Left ventricle myocardium superior (tissue), 1 donor: ENCODE measurements around the gene FNBP1L. TPM values are rescaled to one million over a fixed set of nuclear protein-coding genes. Genes with fewer than 3 reads are reported as not detected.
A peak's percentile ranks its signal among the peaks of the same experiment; 100 is the strongest.
"Not testable (repeated sequence)": the region's sequence is repeated elsewhere in the genome, so short reads cannot be mapped to it uniquely, and the experiment has no call there.

Experiments used
- ATAC-seq: fragments of 200-7000 bp; cut with Tn5 transposase; one replicate; pipeline ENCODE4 v1.9.1; 2020; ENCODE audit warnings: mild to moderate bottlenecking, moderate library complexity
- DNase-seq: peaks from one replicate; pipeline ENCODE4 v3.0.0-alpha.2; 2020
- intact Hi-C: fragments of 100-400 bp; cut with micrococcal nuclease; formaldehyde crosslinking; loops from one replicate; pipeline ENCODE4 v1.11.0; 2022
- total RNA-seq: library from RNA; stranded (reverse); fragmentation: NEBNext Ultra II Directional; extraction: Animal tissue kit (Norgen Biotek cat#: 25700); gene quantifications from one replicate; pipeline ENCODE4 v1.2.1, GENCODE V29; 2021
- donor health status: DM: no; HTN: yes; CAD: no; lungs with severe emphysema.

FNBP1L gene
- total RNA-seq, 1 donor from 2014 or later = 23.6 TPM

DNA sequence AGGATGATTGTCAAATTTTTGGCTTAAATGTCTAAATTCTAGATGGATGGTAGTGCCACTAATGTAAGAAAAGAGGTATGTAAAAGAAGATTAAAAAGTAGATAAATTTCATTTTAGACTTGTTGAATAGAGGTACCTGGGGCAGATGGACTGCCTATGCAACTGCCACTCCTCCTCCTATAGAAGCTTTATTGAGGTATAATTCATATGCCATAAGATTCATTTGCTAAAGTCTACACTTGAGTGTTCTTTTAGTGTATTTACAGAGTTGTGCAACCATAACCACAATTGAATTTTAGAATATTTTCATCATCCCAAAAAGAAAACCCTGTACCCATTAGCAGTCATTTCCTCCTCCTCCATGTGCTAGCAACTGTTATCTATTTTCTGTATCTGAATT, 70.6 kb downstream of the FNBP1L start:
- ATAC-seq (no peak), DNase-seq (no peak)
- intact Hi-C loops = no loop called here

- intact Hi-C loops = no loop called here
- ATAC-seq (no peak), DNase-seq (no peak)
Observed at GRCh38 chr1:93519199-93519829, 71.4 kb downstream of the FNBP1L start.

DNA sequence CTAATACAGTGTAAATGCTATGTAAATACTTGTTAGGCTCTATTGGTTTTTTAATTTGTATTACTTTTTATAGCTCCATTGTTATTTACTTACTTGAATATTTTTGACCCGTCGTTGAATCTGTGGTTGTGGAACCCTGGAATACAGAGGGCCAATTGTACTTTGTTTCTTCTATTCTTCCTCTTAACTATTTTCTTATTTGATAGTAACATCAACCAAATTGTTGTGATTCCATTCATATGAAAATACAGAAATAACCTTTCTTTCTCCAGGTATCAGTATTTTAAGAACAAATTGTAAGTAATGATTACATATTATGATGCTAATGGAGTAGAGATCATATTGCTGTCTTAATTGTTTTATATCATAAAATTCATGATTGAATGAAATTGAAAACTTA, 73.7 kb downstream of the FNBP1L start:
- intact Hi-C loops = no loop called here
- no peak for ATAC-seq
- no peak for DNase-seq

DNA sequence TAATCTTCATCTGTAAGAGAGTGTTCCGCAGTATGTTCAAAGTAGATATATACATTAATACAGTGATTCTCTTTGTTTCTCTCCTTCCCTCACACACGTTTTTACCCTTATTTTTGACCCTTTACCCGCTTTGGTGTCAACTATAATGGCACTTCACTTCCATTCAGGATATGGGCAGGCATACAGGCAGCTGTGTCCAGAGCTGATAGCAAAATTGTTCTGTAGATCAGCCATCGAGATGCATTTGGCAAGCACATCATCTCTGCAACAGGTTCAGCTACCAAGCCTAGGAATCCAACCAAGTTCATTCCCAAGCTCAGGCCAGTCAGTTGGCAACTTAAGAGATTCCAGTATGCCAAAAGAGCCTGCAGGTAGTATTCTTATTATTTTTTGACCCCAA, 74.8 kb downstream of the FNBP1L start:
- intact Hi-C loops = no loop called here
- DNase-seq = no peak
- no peak for ATAC-seq

- no peak for DNase-seq
- no peak for ATAC-seq
- intact Hi-C loops = no loop called here
Observed at GRCh38 chr1:93525431-93525830, 77.5 kb downstream of the FNBP1L start.

- DNase-seq (no peak), ATAC-seq (no peak)
- intact Hi-C loops = no loop called here
Observed at GRCh38 chr1:93526431-93526830, 78.5 kb downstream of the FNBP1L start.

- DNase-seq (no peak), ATAC-seq (no peak)
- intact Hi-C loops = no loop called here
Observed at GRCh38 chr1:93528412-93528811, 80.5 kb downstream of the FNBP1L start.

- intact Hi-C loops = no loop called here
- DNase-seq (no peak), ATAC-seq (no peak)
Observed at GRCh38 chr1:93531193-93531592, 83.3 kb downstream of the FNBP1L start.

DNA sequence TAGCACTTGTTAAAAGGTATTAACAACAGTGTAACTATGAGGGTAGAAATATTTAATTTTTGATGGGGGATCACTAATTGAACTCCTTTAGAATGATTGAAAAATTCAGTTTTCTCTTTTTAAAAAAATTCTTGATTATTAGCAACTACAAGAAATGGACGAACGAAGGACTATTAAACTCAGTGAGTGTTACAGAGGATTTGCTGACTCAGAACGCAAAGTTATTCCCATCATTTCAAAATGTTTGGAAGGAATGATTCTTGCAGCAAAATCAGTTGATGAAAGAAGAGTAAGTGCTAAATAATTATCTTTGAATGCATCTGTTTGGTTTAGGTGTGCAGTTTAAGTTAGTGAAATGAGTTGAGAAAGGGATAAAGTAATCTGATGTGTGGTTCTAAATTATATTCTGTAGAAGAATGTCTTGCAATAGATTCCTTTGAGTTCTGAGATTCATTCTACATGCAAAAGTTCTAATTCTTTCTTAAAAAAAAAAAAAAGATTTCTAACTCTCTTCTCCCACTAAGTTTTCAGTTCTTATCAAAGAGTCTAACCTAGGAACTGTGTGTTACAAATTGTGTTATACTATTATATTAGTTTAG, 85.0 kb downstream of the FNBP1L start:
- DNase-seq (no peak), ATAC-seq (no peak)
- intact Hi-C loops = no loop called here

DNA sequence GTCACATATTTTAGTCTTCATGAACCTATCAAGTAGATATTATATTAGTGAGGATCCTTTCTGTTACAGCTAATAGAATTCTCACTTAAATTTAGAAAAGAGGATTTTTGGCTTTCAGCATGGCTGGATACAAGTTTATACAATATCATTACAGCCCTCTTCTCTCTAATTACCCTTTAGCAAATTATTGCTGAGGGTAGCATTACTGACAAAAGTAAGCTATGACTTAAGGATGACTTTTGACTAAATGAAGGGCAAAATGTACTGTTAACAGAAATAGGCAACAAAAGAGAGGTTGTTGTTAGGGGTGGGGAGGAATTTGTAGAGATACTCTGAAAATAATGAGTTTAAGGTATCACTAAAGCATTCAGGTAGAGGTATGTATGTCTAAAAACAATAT, 85.8 kb downstream of the FNBP1L start:
- ATAC-seq (no peak), DNase-seq (no peak)
- intact Hi-C loops = no loop called here

GRCh38 chr1:93537396-93537795, 89.5 kb downstream of the FNBP1L start:
- ATAC-seq = no peak
- no peak for DNase-seq
- intact Hi-C loops = no loop called here

DNA sequence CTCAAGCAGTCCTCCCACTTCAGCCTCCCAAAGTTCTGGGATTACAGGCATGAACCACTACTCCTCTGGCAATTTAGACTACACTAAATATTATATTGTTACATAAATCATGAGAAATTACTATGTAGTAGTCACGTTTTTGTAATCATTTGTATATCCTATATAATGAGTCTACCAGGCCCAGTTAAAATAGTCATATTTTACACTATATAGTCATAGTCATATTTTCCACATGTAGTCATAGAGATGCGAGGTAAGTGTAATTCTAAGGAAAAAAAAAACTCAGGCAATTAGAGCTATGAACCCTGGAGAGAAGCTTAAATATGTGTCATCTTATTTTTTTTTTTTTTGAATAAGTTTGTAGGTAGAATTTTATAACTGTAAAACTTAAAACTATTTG, 90.0 kb downstream of the FNBP1L start:
- intact Hi-C loops = no loop called here
- ATAC-seq (no peak), DNase-seq (no peak)

DNA sequence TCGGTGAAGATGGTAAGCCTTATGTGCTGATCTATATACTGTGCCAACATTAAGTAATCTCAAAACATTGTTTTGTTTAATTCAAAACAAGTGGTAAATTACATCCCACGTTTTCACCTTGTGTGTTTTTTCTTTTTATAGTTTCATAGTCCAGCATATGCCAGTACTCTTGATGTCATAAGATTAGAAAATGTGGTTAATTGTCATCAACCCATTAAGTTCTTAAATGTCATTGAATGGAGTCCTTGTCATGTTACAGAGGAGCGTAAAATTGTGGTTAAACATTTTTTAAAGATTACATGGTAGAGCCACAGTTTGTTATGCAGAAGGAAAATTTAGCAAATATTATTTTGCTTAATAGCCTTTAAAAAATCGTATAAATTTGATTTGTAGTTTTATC, 93.1 kb downstream of the FNBP1L start:
- DNase-seq = no peak
- intact Hi-C loops = no loop called here
- no peak for ATAC-seq

DNA sequence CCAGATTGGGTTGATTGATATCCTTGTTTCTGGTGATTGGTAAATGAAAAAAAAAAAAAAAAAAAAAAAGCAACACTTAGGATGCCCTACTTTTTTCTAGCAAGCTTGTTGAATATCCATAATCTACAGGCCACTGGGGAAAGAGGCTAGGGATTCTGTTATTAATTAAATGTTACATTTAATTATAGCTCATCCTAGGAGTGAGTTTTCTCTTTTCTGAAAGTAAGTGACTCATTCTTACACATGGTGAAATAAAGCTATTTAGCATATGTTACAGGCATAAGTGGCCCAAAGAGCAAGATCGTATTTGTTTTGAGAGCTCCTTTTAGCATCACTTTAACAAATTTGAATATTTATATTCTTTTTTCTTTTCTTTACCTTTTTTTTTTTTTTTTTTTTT, 94.5 kb downstream of the FNBP1L start:
- DNase-seq (no peak), ATAC-seq (no peak)
- intact Hi-C loops = no loop called here

DNA sequence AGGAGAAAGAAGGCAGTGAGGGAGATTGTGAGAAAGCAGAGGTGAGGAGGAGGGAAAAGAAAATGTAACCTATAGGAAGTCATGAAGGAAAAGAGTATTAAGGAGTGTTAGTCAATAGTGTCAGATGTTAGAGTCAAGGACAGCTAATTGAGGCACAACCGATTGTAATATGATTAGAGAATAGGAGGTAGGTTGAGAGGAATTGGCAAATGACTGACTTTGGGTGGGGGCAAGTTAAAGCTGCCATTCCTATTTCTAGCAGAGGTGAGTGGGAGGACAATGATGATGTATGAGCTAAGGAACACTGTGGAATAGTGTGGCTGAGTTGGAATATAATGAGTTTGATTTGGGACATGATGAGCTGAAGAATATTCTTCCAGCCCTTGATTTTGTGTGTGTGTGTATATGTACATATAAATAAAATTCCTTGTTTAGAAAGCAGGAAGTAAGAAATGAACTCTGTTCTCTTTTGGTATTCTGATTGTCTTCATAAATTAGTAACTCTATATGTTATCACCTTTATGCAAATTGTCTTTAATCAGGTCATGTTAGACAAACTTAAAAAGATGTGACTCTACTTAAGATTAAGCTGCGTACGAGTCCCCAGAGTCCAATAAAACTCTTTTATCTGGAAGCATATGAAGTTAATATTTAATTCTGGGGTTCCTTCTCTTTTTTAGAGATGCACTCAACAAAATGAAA, 98.4 kb downstream of the FNBP1L start:
- intact Hi-C loops = no loop called here

GRCh38 chr1:93549131-93549530, 101.2 kb downstream of the FNBP1L start:
- intact Hi-C loops = no loop called here
- ATAC-seq (no peak), DNase-seq (no peak)

More for the DNA sequence above, 98.4 kb downstream of the FNBP1L start:
- DNase-seq (no peak), ATAC-seq (no peak)

DNA sequence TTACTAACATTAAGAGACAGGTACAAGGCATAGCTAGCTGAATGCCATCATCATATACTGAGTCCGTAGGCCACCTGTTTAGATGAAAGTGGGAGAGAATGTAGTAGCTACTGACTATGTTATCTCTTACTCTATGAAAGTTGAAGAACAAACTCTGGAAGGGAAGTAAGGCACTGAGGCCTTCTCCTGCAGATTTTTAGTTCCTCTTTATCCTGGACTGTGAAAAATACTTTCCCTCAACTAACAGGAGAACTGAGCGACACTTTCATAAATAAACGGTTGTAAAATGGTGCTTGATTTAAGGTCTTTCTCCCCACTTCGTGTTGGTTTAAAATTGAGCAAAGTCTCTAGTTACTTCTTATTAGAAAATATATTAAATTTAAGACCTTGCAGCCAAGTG, 101.9 kb downstream of the FNBP1L start:
- ATAC-seq (no peak), DNase-seq (no peak)
- intact Hi-C loops = no loop called here

DNA sequence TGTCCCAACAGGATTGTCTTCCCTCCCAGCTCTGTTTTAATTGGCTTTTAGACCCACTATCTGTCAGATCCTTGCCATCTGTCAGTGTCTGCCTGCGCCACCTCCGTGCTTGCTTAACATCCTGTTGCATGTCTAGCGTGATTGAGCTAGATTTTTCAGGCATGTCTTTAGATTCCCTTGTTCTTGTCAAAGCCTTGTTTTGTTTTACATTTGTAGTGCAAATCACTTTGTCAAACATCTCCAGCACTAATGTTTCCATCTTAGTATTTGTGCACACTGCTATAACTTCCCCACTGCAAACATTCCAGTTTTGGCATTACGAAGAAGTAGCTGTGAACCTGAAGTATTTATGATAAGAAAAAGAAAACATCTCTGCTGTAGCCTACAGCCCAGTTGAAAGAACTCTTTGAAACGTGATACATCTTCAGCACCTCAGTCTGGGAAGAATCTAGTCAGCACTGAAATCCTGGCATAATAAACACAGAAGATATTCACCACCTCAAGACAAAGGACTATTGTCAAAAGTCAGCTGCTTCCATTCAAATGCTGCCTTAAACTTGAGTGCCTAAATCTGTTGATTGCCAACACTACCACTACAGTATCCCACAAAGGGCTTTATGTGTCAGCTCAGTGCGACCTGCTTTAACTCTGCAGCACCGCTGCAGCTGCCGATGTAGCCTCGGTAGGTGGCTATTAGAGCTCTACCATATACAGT, 105.0 kb downstream of the FNBP1L start:
- DNase-seq (peak; percentile 53), ATAC-seq (peak; percentile 58)
- intact Hi-C loops = no loop called here

- DNase-seq, intact Hi-C loops: not testable (repeated sequence)
- ATAC-seq = peak; percentile 71
Observed at GRCh38 chr1:93553886-93554490, 106.1 kb downstream of the FNBP1L start.
